Fibroblast of peridontal ligament (primary cell): ENCODE data around the gene TMIGD3.

Source experiments
- DNase-seq: peaks from one replicate; pipeline ENCODE4 v3.0.0-alpha.2; 2010; ENCODE audit errors: extremely low read depth

Gene TMIGD3

DNA sequence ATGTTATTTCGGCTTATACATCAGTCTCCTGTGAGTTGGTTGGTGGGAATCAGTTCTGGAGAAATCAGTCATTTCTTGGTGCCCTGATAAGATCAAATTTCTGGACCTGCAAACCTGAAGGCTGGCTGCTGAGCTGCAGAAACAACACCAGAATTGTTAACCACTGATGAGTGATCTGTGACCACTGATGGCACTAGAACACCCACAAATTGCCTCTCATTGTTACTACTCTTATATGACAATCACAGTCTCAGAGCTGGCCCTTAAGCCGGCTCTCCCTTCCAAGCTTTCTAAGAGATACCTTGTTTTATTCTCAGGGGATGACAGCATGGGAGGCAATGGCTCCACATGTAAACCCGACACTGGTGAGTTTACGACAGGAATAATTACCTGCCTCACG, 27.7 kb downstream of the TMIGD3 start:
- DNase-seq, result no peak

DNA sequence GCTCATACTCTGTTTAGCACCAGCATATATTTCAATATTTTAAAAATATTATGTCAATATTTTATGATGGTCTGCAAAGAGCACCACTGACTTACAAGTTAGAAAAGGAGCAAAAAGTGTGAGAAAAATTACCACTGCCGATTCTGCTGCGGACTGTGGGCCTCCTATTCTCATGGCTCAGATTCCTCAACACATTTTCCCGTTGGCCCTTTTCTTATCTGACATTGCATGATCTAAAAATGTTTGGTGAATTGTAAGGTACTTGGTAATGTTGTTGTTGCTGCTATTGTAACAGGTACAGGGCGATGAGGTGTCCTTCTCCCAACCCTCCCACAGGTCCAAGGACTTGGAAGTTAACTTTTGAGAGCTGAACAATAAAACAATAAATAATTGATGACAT, 28.9 kb downstream of the TMIGD3 start:
- no peak for DNase-seq

DNA sequence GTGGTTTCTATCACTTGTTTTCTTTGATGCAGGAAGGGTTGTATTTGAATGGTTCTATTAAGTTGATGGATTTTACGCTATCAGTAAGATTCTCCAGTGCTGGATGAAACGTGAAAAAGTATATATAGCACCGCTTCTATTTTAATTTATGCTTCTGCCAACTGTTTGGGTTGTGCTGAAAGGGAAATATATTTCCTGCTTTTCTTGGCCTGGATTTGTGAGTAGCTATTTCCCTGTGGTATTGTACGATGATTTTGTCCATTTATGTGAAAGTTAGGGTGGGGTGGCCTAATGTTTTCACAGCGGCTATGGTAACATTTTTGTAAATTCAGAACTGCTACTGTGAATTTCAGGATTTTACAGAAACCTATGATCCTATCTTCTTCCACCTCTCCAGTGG, 29.3 kb downstream of the TMIGD3 start:
- no peak for DNase-seq

DNA sequence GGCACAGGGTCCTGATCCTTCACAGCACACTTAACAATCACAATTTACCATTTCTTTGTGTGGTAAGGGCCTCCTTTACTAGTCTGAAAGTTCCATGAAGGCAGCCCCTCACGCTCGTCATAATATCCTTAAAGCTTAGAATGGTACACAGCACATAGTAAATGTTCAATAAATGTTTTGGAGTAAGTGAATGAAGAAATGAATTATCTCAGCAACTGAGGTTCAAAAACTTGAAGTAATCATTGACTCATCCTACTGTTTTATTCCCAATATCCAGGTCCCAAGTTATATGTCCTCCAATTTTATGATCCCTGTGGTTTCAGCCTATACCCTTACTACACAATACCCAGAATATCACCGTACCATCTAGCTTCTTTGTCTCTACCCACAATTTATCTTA, 31.9 kb downstream of the TMIGD3 start:
- no peak for DNase-seq

DNA sequence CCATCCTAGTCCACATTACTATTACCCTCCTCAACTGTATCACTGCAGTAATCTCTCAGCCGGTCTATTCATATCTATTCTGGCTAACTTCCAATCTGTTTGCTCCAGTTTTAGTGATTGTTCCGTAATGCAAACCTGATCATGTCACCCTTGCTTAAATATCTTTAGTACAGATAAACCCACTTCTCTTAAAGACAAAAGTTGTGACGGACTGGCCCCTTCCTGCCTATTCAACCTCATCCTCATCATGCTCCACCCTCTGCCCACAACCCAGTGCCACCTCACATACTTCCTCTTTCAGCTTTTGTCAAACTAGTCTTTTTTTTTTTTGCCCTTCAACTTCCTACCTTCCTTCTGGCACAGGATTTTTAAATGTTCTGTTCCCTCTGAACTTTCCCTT, 32.4 kb downstream of the TMIGD3 start:
- DNase-seq, result no peak

DNA sequence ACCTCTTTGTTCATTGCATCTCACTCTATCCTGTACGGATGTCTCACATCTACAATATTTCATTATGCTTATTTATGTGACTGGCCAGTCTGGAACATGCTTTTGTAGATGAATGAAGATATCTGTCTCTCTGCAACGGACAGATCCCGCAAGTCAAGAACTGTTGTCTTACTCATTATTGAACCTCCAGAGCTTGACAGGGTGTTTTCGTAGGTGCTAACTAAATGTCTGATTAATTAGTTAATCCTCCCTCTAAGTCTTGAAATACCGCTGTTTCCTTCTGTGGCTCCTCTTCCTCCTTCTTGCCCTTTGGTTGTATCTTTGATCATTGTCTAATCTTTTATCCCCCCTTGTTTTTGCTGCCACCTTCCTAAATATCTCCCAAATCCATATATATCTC, 32.8 kb downstream of the TMIGD3 start:
- DNase-seq, result no peak

DNA sequence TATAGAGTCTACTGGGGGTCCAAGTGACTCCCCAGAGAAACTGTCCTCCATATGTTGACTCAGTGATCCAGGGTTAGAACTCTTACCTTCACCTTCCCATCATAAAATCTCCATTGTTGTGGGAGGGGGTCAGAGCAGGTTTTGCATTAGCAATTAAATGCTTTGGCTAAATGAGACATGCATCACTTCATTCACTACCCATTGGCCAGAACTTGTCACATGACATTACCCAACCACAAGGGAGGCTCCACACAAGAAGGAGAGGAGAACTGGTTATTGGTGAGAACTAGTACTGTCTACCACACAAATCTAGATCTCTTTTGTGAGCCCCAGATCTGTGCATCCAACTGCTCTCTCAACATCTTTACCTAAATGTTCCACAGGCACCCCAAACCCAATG, 33.9 kb downstream of the TMIGD3 start:
- no peak for DNase-seq

DNA sequence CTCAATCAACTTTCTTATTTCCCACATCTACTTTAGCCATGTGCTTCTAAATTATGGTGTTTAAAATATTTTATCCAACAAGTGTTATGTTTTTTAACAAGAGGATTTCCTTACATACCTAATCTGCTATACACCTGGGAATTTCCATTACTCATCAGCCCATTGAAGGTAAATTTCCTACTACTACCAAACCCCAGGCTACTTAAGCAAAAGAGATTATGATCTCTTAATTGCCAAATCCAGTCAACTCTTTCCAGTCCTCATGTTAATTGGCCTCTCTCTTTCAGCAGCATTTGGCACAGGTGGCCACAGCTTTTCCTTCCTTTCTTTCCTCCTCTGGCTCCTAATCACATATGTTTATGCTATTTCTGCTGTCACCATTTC, 34.7 kb downstream of the TMIGD3 start:
- DNase-seq, result no peak

DNA sequence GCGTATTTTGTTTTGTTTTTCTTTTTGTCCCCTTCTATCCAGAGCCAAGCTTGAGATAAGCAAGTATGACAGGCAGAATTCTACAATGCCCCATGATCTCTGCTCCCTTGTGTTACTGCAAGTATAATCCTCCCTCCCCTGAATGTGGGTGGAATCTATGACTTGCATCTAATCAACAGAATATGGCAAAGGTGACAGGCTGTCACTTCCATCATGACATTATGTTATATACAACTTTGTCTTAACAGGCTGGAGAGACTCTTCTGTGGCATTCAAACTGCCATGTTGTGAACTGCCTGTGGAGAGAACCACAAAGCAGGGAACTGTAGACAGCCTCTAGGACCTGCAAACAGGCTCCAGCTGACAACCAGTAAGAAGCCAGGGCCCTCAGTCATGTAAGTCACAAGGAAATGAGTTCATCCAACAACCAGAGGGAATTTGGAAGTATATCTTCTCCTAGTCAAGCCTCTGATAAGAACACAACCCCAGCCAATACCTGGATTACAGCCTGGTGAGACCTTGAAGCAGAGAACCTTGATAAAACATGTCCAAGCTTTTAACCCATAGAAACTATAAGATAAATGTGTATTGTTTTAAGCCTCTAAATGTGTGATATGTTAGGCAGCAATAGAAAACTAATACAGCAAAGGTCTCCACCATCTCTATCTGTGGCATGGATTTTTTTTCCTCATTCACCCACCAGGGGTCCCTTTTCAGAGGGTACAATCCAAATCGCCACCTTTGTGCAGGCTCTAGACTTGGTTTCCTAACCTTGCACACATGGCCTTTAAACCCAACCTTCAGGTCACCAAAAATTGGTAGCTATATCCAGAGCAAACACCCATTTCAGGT, 35.3 kb downstream of the TMIGD3 start:
- DNase-seq, result no peak

DNA sequence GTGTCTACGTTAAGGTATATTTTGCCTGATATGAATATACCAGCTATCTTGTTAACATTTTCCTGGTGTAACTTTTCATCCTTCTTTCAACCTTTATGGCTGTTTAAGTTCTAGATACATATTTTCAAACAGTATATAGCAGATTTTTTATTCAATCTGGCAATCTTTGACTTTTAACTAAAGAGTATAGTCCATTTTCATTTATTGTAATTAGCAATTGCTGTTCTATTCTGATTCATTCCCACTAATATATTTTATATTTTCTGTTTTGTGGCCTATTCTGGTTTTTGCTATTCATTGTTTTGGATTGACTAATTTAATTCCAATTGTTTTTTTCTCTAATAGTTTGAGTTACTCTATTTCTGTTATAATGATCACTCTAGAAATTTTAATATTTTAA, 37.0 kb downstream of the TMIGD3 start:
- DNase-seq, result no peak

DNA sequence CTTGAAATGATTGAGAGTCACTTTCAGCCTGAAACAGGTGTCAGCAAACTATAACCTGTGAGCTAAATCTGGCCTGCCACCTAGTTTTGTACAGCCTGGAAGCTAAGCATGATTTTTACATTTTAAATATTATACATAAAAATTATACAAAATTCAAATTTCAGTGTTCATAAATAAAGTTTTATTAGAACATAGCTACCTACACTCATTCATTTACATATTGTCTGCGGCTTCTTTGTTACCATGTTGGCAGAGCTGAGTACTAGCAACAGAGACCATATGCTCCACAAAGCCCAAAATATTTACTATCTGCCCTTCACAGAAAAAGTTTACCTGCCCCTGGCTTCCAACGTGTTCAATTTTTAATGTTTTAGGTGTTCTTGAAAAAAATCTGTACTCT, 37.7 kb downstream of the TMIGD3 start:
- no peak for DNase-seq

DNA sequence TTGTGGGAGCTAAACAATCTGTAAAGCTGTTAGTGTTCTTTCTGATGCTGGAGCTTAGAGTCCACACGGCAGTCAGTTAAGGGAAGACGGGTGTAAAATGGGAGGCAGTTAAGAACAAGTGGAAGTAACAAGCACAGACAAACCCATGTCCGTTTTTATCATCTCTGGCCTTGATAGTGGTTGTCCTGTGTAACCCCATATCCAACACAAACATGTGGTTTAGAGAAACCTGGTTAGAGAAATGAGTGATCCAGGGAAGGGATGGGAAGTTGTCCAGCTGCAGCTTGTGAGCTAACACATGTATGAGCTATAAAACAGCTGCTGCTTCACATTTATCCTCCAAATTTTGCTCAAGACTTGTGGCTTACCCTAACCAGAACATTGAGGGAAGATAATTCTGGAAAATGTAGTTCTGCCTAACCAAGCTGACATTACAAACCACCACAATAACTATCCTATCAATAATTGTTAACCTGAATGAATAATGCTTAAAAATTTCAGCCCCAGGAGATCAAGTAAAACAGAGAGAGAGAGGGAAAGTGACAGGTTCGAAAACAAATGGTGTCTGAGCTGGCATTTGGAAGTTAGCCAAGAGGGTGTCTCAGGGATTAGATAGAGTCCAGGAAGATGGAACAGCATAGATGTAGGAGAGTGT, 40.3 kb downstream of the TMIGD3 start:
- DNase-seq, result peak; percentile 51

DNA sequence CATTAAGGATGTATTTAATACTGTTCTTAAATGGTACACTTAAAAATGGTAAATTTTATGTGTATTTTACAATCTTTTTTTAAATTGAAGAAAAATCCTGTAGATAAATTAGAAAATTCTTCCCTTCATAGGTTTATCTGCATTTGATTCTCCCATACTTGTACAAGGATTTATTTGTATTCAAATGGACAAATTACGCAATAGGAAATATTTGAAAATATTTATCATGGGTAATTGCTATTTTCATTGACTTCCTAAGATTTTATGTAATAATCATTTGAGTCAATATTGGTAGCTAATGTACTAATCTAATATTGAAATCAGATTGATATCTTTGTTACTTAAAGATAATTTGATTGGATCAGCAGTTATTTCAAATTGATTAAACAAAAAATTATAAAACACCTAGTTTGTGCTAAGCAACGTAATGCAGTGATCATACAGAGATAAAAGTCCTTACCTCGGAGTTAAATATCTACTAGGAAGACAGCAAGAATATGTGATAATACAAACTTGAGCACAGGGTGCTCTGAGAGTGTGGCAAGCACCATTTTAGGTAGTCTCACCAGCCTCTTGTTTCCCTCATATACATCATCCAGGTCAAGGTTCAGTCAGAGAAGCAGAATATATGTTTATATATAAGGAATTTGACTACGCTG, 40.9 kb downstream of the TMIGD3 start:
- DNase-seq, result no peak

DNA sequence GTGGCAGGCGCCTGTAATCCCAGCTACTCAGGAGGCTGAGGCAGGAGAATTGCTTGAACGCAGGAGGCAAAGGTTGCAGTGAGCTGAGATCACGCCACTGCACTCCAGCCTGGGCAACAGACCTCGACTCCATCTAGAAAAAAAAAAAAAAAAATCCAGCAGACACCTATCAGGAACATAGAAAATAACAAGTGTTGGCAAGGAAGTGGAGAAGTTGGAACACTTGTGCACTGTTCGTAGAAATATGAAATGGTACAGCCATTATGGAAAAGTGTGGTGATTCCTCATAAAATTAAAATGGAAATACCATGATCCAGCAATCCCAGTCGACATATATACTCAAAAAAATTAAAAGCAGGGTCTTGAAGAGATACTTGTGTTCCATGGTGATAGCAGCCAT, 41.7 kb downstream of the TMIGD3 start:
- DNase-seq, result no peak

DNA sequence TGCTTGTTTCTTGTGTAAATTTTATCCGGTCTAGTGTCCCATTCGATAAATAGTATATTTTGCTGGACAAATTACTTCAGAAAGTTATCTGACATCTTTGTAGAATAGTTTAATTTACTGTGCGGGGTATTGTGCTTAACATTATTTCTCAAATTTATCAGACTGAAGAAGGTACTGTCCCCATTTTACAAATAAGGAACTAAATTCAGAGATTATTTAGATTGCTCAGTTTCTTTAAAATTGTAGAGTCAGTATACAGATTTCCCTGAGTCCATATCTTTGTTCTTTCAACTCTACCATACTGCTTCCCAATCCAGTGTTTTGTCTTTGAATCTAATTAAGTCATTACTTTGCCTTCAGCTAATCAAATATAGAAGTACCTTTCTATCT, 47.8 kb downstream of the TMIGD3 start:
- DNase-seq, result no peak

DNA sequence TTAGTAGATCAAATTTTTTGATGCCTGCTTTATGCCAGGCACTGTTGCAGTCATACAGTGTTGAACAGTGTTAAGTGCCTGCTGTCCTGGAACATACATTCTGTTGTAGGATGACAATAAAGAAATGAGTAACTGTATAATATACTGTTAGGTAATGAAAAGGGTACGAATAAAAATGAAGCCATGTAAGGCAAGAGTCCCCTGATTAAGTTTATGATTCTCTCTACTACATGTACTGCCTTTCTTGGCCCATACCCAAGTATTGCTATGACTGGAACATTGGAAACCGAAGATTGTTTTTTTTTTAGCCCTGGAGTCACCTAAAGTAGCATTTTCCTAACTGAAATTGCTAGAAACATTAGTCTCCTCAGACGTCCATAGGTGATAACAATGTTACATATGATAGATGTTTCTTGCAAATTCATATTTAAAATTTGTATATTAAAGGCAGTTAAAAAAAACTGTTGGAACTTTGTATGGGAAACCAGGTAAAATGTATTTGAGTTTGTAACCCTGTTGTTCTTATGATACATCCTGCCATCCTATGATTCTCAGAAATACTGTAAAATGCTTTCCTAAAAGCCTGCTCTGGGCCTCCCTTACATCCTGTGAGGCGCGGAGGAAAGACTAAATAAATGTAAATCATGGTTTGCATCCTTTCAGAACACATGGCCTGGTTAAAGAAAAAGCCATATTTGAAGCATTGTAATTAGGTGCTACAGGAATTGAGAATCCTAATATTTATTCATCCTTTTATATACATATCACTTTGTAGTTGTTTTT, 48.4 kb downstream of the TMIGD3 start:
- no peak for DNase-seq

DNA sequence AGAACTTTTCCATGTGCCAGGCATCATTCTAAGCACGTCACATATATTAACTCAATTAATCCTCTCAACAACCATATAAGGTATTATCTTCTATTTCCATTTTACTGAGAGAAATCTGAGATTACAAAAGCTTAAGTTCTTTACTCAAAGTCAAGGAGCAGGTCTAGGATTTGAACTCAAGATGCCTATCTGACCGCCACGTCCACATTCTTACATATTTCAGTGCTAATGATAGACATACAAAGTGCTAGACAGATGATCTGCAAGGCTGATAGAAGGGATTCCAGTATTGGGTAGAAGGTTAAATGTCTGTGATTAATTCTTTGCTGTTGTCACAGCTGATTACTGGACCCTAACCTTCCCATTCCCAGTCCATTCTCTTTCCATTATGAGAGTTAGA, 49.7 kb downstream of the TMIGD3 start:
- DNase-seq, result no peak

DNA sequence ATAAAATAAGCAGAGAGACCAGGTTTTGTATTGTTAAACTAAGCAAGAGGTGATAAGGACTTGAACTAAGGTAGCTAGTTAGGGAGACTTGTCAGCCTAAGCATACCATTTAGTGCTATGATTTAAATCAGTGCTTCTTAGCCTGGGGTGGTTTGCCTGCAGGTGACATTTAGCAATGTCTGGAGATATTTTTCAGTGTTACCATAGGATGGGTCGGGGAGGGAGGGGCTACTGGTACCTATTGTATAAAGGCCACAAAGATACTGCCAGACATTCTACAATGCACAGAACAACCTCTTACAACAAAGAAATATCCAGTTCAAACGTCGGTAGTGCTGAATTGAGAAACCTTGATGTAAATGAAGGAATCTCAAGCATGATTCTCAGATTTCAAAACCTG, 50.9 kb downstream of the TMIGD3 start:
- no peak for DNase-seq

DNA sequence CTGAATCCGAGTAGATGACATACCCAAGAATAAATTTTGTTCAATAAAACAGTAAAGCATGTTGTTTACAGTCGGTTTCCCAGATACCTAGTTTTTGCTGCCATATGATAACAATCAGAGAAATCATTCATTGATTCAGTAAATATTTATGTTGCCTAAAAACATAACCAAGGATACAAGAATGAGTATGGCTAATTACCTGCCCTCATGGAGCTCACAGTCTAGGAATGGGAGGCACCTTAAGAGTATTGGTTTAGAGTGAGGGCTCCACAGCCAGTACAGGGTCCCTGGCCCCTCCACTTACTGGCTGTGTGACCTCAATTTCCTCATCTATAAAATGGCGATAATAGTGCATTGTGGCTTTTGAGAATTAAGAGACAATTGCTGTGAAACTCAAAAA, 53.2 kb downstream of the TMIGD3 start:
- no peak for DNase-seq

DNA sequence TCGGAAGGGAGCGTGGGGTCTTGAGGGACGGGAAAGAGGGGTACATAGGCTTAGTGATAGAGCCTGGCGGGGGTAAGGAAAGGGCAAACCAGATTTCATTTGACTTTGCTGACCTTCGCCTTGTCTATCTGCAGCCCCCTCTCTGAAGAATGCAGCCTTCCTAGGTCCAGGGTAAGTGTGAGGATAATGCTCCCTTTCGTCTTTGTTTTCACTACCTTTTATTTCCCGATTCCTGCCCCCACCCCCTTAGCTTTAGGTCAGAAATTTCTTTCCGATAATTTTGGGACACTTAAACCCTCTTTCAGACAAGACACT, 53.8 kb downstream of the TMIGD3 start:
- DNase-seq, result no peak

DNA sequence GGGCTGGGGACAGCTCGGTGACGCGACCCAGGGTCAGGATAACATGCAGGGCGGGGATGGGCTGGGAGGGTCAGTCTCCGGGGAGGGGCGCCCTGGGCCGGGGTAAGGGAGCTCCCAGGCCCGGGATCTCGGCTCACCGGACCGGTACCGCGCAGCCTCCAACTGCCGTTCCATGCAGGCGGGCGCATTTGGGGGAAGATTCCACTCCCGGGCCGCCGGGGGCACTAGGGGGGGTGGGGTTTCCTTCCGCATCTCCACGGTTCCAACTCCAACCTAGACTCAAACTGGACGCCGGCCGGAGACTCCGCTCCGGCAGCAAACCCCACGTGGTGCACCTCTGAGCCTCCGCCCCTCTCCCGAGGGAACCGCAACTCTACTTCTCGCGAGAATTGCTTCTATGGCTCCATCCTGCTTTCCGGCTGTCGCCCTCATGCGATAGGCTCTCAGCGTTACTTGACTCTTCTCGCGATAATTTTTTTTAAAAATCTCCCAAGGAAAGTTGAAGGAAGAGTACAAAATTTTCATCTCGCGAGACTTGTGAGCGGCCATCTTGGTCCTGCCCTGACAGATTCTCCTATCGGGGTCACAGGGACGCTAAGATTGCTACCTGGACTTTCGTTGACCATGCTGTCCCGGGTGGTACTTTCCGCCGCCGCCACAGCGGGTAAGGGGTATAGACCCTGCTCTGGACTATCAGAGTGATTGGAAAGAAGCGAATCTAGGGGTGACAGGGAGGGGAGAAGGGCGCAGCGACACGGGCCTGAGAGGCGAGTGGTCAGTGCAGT, 54.3 kb downstream of the TMIGD3 start, which contains the start of the genes ATP5PB and WDR77:
TSS of gene ATP5PB (plus strand) at position 547 of the 785 bp plus-strand sequence. CDS start at position 625, 78 bp downstream.
TSS of gene WDR77 (minus strand) at position 339 of the 785 bp plus-strand sequence. CDS start at position 252, 87 bp downstream.
- DNase-seq, result peak; percentile 100
